Bronchial epithelial cell (primary cell): ENCODE measurements around the gene FAM53B. TPM values are rescaled to one million over a fixed set of nuclear protein-coding genes. Genes with fewer than 3 reads are reported as not detected.

ENCODE experiments used
- DNase-seq: peaks from one replicate; pipeline ENCODE4 v3.0.0-alpha.2; 2010; ENCODE audit warnings: low read depth
- FAIRE-seq: peaks from 2 replicates; lab custom pipeline; 2011; peaks lifted over from hg19 to GRCh38; lab: Jason Lieb, UNC
- H3K27me3 ChIP-seq: 2 replicates; pipeline ENCODE4 v1.5.1; 2011; ENCODE audit warnings: low read length; ENCODE audit not compliant: control insufficient read depth, insufficient read depth
- H3K36me3 ChIP-seq: 2 replicates; pipeline ENCODE4 v1.5.1; 2011; ENCODE audit warnings: low read length; ENCODE audit not compliant: control insufficient read depth, insufficient read depth
- H3K4me3 ChIP-seq: 2 replicates; pipeline ENCODE4 v1.5.1; 2011; ENCODE audit warnings: mild to moderate bottlenecking, low read depth, low read length, control low read depth
- total RNA-seq: library from RNA; depleted of rRNA; stranded (reverse); fragments of >200 nt; gene quantifications from 2 replicates; pipeline ENCODE4 v1.2.1, GENCODE V29; 2014
- TF ChIP-seq, protein P1 (sequence below): IDR thresholded peaks from 2 replicates; pipeline ENCODE4 v1.5.1; 2011; ENCODE audit warnings: mild to moderate bottlenecking, moderate library complexity, low read length, control low read depth, inconsistent platforms; ENCODE audit not compliant: insufficient read depth, severe bottlenecking

Gene FAM53B
- total RNA-seq, 1 donor from 2014 or later = 19.5 TPM

DNA sequence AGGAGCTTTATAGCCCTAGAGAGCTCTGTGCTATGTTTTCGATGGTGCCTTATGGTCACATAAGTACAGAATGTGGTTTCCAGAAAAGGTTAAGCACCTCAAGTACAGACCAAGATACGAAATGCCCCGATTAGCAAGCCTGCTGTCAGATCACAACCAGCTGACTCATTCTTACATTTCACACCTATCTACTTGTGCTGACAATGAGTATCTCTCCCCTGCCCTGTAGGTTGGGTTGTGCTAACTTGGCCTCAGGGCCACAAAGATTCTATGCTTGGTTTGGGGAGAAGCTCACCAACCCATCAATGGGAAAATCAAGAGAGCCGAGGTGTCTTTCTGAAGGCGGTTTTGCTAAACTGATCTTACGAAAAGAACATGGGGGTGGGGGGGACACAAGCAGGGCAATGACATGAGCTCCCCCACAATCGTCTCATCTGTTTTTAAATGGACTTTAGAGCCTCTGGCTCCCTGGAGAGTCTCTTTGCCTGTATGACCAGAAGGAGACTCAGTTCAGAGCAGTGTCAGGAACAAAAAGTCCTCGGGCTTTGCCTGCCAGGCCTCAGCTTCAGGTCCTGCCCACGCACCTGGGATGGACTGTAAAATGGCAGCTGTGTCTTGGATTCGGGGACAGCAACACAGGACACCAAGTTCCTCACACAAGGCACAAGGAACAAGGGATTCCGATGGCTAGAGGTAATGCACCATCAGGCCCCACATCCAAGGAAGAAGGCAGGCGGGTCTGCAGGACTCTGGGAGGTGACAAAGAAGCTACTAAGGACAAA lies 55.1 kb downstream of the FAM53B start:
- peak; percentile 83 for FAIRE-seq
- TF ChIP-seq, protein P1, sequence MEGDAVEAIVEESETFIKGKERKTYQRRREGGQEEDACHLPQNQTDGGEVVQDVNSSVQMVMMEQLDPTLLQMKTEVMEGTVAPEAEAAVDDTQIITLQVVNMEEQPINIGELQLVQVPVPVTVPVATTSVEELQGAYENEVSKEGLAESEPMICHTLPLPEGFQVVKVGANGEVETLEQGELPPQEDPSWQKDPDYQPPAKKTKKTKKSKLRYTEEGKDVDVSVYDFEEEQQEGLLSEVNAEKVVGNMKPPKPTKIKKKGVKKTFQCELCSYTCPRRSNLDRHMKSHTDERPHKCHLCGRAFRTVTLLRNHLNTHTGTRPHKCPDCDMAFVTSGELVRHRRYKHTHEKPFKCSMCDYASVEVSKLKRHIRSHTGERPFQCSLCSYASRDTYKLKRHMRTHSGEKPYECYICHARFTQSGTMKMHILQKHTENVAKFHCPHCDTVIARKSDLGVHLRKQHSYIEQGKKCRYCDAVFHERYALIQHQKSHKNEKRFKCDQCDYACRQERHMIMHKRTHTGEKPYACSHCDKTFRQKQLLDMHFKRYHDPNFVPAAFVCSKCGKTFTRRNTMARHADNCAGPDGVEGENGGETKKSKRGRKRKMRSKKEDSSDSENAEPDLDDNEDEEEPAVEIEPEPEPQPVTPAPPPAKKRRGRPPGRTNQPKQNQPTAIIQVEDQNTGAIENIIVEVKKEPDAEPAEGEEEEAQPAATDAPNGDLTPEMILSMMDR = no peak

DNA sequence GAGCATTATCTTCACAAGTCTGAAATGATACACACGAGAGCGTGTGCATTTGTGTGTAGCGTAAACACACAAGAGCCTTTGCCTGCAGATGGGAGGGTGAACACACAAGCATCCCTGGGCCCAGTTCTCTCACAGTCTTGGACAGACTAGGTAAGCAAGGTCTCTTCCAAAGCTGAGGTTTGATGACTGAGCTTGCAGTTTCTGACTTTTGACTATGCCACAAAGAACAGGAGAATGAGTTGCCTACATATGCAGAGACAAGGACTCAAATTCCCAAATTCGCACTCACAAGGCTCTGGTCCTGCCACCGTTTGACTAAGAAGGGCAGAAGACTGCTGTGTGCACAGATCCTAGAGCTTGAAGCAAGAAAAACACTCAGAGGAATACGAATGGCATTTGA lies 55.8 kb downstream of the FAM53B start:
- FAIRE-seq = no peak
- no peak overlapping the region for H3K4me3 ChIP-seq
- H3K27me3 ChIP-seq = no peaks in the 10 kb centered on the region
- peaks cover 18% of the 10 kb centered on the region for H3K36me3 ChIP-seq
- DNase-seq = no peak
- TF ChIP-seq, protein P1 = no peak

More for the DNA sequence above, 55.1 kb downstream of the FAM53B start:
- peak; percentile 81 for DNase-seq
- H3K36me3 ChIP-seq = peaks cover 15% of the 10 kb centered on the region
- no peak overlapping the region for H3K4me3 ChIP-seq
- H3K27me3 ChIP-seq = no peaks in the 10 kb centered on the region

DNA sequence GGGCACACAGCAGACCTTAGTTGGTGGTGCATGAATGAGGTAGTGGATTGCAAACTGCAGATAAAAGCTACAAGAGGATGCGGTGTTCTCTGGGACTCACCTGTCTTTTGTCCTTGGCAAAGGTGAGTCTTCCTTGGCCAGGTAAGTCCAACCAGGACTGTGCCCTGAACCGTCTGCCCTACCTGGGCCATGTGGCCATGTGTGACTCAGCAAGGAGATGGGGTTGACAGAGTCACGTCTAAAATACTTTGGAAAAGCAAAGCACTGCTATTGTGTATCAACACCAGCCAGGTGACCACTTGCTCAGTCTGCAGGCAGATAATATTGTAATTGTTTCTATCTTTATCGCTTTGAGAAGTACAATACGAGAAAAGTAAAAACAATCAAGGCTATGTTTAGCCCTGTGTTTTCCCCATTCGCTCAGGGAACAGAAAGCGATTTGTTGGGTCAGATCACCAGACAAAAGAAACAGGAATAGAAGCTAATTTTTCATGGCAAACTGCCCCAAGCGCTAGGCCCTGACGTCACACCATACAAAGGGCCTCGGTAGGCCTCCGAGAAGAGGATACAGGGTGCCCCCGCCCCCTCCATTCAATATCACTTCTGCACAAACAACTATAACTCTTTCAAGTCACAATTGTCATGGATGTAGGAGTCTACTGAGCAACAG lies 57.3 kb downstream of the FAM53B start:
- no peak overlapping the region for H3K4me3 ChIP-seq
- no peak for DNase-seq
- TF ChIP-seq, protein P1 = no peak
- FAIRE-seq = no peak
- H3K36me3 ChIP-seq = peaks cover 18% of the 10 kb centered on the region
- H3K27me3 ChIP-seq = no peaks in the 10 kb centered on the region

DNA sequence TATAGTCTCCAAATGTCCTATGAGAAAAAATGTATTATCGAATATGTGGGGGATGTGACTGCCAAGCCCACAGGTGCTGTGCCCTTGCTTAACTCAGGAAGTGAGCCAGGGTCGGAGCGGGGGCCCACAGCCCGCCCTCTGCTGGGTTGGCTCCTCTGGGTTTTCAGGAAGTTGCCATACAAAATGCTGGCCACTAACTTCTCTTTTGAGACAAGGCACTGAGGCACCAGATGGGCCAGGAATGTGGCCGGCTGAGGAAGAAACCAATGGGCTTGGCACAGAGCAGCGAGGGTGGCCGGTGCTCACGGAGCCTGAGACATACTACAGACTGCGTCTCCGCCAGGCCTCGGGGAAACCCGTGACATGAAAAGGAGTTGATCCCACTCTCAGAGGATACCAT lies 58.9 kb downstream of the FAM53B start:
- FAIRE-seq (no peak), DNase-seq (no peak)
- no peak overlapping the region for H3K4me3 ChIP-seq
- TF ChIP-seq, protein P1 = no peak
- H3K36me3 ChIP-seq = peaks cover 25% of the 10 kb centered on the region
- no peaks in the 10 kb centered on the region for H3K27me3 ChIP-seq

DNA sequence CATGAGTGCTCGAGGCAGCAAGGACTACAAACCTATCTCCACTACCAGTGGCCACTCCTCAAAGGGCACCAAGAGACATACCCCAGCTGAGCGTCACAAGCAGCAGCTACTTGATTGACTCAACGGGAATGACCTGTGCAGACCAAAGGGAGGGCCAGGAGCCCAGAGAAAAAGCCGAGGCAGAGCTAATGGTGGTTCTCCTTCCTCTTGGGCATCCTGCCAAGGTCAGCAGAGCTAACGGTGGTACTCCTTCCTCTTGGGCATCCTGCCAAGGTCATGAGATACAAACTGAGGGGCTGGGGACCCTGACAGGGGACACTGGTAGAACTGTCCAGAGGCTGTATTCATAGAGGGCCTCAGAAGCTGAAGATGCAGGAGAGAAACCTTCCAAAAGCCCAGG lies 60.4 kb downstream of the FAM53B start:
- H3K36me3 ChIP-seq = peaks cover 23% of the 10 kb centered on the region

More for the DNA sequence above, 60.4 kb downstream of the FAM53B start:
- TF ChIP-seq, protein P1 = no peak
- DNase-seq (no peak), FAIRE-seq (no peak)
- Histone ChIP-seq H3K27me3 (no peaks in the 10 kb centered on the region), H3K4me3 (no peak overlapping the region)
